Measurements from ENCODE around the gene PTPRT. TPM values are rescaled to one million over a fixed set of nuclear protein-coding genes. Genes with fewer than 3 reads are reported as not detected.

The PTPRT gene
- total RNA-seq, 1 donor from 2014 or later = 23.5 TPM

GRCh38 chr20:42775866-42776265 lies 413.8 kb downstream of the PTPRT start:
- no peak for TF ChIP-seq CTCF (IDR thresholded peaks at IDR 0.05)
- intact Hi-C loops (cut with DNase I) = no loop called here
- no peak for DNase-seq (ENCODE audit: low spot score in 2 of 2)
- H3K4me1 ChIP-seq = no peaks in the 10 kb centered on the region
- no peaks in the 10 kb centered on the region for H3K36me3 ChIP-seq
- no peaks in the 10 kb centered on the region for H3K27me3 ChIP-seq
- no peak overlapping the region for H3K27ac ChIP-seq
- H3K9me3 ChIP-seq = no peaks in the 10 kb centered on the region
- H3K4me3 ChIP-seq = no peak overlapping the region

GRCh38 chr20:42775037-42775436 lies 414.7 kb downstream of the PTPRT start:
- H3K36me3 ChIP-seq = no peaks in the 10 kb centered on the region
- intact Hi-C loops (cut with DNase I) = no loop called here
- H3K9me3 ChIP-seq = no peaks in the 10 kb centered on the region
- H3K4me1 ChIP-seq = no peaks in the 10 kb centered on the region
- TF ChIP-seq CTCF (IDR thresholded peaks at IDR 0.05) = no peak
- DNase-seq (ENCODE audit: low spot score in 2 of 2) = no peak
- no peaks in the 10 kb centered on the region for H3K27me3 ChIP-seq
- no peak overlapping the region for H3K4me3 ChIP-seq
- no peak overlapping the region for H3K27ac ChIP-seq

- Histone ChIP-seq H3K4me1 (no peaks in the 10 kb centered on the region), H3K27me3 (no peaks in the 10 kb centered on the region), H3K4me3 (no peak overlapping the region), H3K36me3 (no peaks in the 10 kb centered on the region), H3K27ac (no peak overlapping the region), H3K9me3 (no peaks in the 10 kb centered on the region)
- intact Hi-C loops (cut with DNase I) = no loop called here
- no peak for TF ChIP-seq CTCF (IDR thresholded peaks at IDR 0.05)
- DNase-seq (ENCODE audit: low spot score in 2 of 2) = no peak
Measured at GRCh38 chr20:42763015-42763414, 426.7 kb downstream of the PTPRT start.

- no peak for DNase-seq (ENCODE audit: low spot score in 2 of 2)
- H3K27me3 ChIP-seq = no peaks in the 10 kb centered on the region
- no peak overlapping the region for H3K27ac ChIP-seq
- no peak for TF ChIP-seq CTCF (IDR thresholded peaks at IDR 0.05)
- H3K36me3 ChIP-seq = no peaks in the 10 kb centered on the region
- H3K4me3 ChIP-seq = no peak overlapping the region
- no peaks in the 10 kb centered on the region for H3K4me1 ChIP-seq
- intact Hi-C loops (cut with DNase I) = no loop called here
- no peaks in the 10 kb centered on the region for H3K9me3 ChIP-seq
Measured at GRCh38 chr20:42756991-42757390, 432.7 kb downstream of the PTPRT start.

GRCh38 chr20:42754706-42755105 lies 435.0 kb downstream of the PTPRT start:
- no peak for DNase-seq (ENCODE audit: low spot score in 2 of 2)
- Histone ChIP-seq H3K9me3 (no peaks in the 10 kb centered on the region), H3K4me3 (no peak overlapping the region), H3K4me1 (no peaks in the 10 kb centered on the region), H3K27ac (no peak overlapping the region), H3K36me3 (no peaks in the 10 kb centered on the region), H3K27me3 (no peaks in the 10 kb centered on the region)
- intact Hi-C loops (cut with DNase I) = no loop called here
- TF ChIP-seq CTCF (IDR thresholded peaks at IDR 0.05) = no peak

GRCh38 chr20:42752620-42753019 lies 437.1 kb downstream of the PTPRT start:
- no peaks in the 10 kb centered on the region for H3K4me1 ChIP-seq
- no peak for DNase-seq (ENCODE audit: low spot score in 2 of 2)
- no peaks in the 10 kb centered on the region for H3K9me3 ChIP-seq
- H3K4me3 ChIP-seq = no peak overlapping the region
- no peaks in the 10 kb centered on the region for H3K36me3 ChIP-seq
- H3K27me3 ChIP-seq = no peaks in the 10 kb centered on the region
- intact Hi-C loops (cut with DNase I) = no loop called here
- no peak overlapping the region for H3K27ac ChIP-seq
- no peak for TF ChIP-seq CTCF (IDR thresholded peaks at IDR 0.05)
